ENCODE results near the gene TTPAL.
A peak's percentile ranks its signal among the peaks of the same experiment; 100 is the strongest.
"Not testable (repeated sequence)": the region's sequence is repeated elsewhere in the genome, so short reads cannot be mapped to it uniquely, and the experiment has no call there.

The TTPAL gene

DNA sequence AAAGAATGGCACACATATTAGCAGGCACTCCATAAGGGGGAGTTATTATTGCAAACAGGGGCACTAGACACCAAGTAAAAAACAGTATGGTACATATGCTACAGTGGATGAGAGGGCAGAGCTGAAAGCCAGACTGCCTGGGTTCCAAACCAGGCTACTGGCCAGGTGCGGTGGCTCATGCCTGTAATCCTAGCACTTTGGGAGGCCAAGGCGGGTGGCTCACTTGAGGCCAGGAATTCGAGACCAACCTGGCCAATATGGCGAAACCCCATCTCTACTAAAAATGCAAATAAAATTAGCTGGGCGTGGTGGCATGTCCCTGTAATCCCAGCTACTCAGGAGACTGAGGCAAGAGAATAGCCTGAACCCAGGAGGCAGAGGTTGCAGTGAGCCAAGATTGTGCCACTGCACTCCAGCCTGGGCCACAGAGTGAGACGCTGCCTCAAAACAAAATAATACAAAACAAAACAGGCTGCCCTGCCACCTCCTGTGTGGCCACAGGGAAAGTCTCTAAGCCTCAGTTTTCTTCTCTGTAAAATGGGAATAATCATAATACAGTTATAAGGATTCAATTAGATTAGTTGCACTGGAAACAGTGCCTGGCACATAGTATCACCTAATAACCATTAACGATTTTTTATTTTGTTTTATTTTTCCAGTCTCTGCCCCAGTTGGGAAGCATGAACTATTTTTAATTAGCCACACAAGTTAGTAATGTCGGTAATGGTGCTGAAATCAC is 7.5 kb upstream of the TTPAL start:
- no peak for DNase-seq (ENCODE audit: low read depth)
- no peak overlapping the region for H3K4me3 ChIP-seq (replicated peaks; ENCODE audit: low read depth, low read length)
- TF ChIP-seq, protein P1, sequence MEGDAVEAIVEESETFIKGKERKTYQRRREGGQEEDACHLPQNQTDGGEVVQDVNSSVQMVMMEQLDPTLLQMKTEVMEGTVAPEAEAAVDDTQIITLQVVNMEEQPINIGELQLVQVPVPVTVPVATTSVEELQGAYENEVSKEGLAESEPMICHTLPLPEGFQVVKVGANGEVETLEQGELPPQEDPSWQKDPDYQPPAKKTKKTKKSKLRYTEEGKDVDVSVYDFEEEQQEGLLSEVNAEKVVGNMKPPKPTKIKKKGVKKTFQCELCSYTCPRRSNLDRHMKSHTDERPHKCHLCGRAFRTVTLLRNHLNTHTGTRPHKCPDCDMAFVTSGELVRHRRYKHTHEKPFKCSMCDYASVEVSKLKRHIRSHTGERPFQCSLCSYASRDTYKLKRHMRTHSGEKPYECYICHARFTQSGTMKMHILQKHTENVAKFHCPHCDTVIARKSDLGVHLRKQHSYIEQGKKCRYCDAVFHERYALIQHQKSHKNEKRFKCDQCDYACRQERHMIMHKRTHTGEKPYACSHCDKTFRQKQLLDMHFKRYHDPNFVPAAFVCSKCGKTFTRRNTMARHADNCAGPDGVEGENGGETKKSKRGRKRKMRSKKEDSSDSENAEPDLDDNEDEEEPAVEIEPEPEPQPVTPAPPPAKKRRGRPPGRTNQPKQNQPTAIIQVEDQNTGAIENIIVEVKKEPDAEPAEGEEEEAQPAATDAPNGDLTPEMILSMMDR (IDR thresholded peaks at IDR 0.05; ENCODE audit: low read length, missing control alignments): no peak

DNA sequence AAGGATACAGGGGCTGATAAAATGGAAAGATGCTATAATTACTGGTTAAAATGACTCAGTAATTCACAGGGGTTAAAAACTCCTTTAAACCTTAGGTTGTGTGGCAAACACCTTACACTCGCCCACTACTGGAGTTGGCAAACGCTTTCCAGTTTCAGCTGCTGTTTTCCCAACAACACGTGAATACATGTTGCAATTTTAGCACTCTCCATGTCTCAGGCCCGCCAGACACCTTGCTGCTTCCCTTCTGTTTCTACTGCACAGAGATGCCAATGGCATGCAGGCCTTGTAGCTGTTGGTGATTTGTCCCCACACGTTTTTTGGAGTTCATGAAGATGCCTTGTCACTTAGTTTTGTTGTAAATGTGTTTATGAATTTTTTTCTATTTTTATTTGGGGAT is 5.3 kb upstream of the TTPAL start:
- DNase-seq (ENCODE audit: low read depth): no peak
- TF ChIP-seq, protein P1 (IDR thresholded peaks at IDR 0.05; ENCODE audit: low read length, missing control alignments): no peak
- H3K4me3 ChIP-seq (replicated peaks; ENCODE audit: low read depth, low read length): no peak overlapping the region

DNA sequence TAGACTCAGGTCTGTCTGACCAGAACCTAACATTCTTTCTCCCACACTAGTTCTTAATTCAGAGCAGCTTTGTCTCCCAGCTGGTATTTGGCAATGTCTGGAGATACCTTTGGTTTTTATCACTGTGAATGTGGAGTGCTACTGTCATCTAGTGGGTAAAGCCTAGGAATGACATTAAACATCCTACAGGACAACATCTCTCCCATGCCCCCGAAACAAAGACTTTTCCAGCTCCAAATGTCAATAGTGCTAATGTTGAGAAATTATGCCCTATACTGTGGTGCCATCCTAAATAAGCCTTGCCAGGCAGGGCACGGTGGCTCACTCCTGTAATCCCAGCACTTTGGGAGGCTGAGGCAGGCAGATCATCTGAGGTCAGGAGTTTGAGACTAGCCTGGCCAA is 4.2 kb upstream of the TTPAL start:
- DNase-seq (ENCODE audit: low read depth): peak; percentile 71
- TF ChIP-seq, protein P1 (IDR thresholded peaks at IDR 0.05; ENCODE audit: low read length, missing control alignments): peak; percentile 58
- H3K4me3 ChIP-seq (replicated peaks; ENCODE audit: low read depth, low read length): no peak overlapping the region

- DNase-seq (ENCODE audit: low read depth); H3K4me3 ChIP-seq (replicated peaks; ENCODE audit: low read depth, low read length): not testable (repeated sequence)
These were observed 3.4 kb upstream of the TTPAL start for GRCh38 chr20:44472283-44472682.

- DNase-seq (ENCODE audit: low read depth): no peak
- TF ChIP-seq, protein P1 (IDR thresholded peaks at IDR 0.05; ENCODE audit: low read length, missing control alignments): no peak
- H3K4me3 ChIP-seq (replicated peaks; ENCODE audit: low read depth, low read length): peak overlapping the region; percentile 88
These were observed 341 bp upstream of the TTPAL start for GRCh38 chr20:44475372-44475693.

DNA sequence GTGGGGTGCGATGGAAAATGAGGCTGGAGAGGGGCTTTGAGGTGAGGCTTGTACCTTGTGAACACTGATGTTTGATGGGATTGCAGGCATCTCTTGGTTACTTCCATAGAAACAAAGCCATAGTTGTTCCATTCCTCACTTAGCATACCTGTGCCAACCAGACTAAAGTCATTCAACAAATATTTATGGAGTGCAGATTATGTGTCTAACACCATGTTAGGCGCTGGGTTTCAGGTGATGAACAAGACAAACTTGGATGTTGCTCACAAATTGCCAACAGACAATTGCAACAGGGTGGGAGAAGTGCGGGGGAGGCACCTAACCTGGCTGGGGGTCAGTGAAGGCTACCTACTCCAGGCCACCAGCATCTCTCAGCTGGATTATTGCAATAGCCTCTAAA is 1.5 kb downstream of the TTPAL start:
- peak overlapping the region; percentile 88 for H3K4me3 ChIP-seq (replicated peaks; ENCODE audit: low read depth, low read length)
- DNase-seq (ENCODE audit: low read depth): no peak

DNA sequence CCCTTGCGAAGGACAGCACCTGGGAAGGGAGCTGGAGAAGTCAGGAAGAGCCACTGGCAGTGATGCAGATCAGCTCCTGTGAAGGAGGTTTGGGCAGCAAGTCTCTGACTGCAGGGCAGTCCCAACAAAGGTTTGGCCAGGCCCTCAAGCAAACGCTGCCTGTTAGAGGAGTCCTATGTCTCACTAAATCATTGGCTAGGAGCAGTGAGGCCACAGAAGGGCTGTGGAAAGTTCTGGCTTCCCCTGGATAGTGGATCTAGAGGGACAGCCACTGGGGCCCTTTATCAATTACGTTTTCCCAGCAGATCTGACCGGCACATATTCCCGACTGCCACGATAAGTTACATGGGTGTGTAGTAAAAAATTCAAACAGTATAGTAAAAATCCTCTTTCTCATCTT is 2.5 kb downstream of the TTPAL start:
- no peak for DNase-seq (ENCODE audit: low read depth)
- TF ChIP-seq, protein P1 (IDR thresholded peaks at IDR 0.05; ENCODE audit: low read length, missing control alignments): no peak
- H3K4me3 ChIP-seq (replicated peaks; ENCODE audit: low read depth, low read length): no peak overlapping the region

More for the DNA sequence above, 1.5 kb downstream of the TTPAL start:
- TF ChIP-seq, protein P1 (IDR thresholded peaks at IDR 0.05; ENCODE audit: low read length, missing control alignments): no peak

All from fibroblast of pulmonary artery (primary cell).